Naive thymus-derived CD4-positive, alpha-beta T cell (primary cell): Measurements from ENCODE around the gene PANX2. TPM values are rescaled to one million over a fixed set of nuclear protein-coding genes. Genes with fewer than 3 reads are reported as not detected.

ENCODE experiments used
- ATAC-seq: fragments of 150-1000 bp; cut with Tn5 transposase; 2 replicates; pipeline ENCODE4 v1.10.0; 2021; ENCODE audit warnings: mild to moderate bottlenecking, moderate library complexity
- CTCF ChIA-PET: fragments of 350-600 bp; sonication (Branson Sonifier 250); formaldehyde crosslinking; loops from one replicate; lab custom pipeline; 2021; ENCODE audit warnings: antibody characterized with exemption; lab: Charles Lee
- POLR2A ChIA-PET: fragments of 350-600 bp; sonication (Branson Sonifier 250); formaldehyde crosslinking; loops from one replicate; lab custom pipeline; 2021; ENCODE audit warnings: antibody characterized with exemption, inconsistent platforms; lab: Charles Lee
- DNase-seq, 9 donors: peaks; one replicate each; pipeline versions ENCODE4 v3.0.0 to v3.0.0-alpha.2; 2020 to 2022; ENCODE audit warnings: mixed read lengths in 1 of 9
- H3K27ac ChIP-seq: one replicate; pipeline ENCODE4 v1.7.0; 2013; ENCODE audit warnings: mild to moderate bottlenecking, low read depth, low read length, moderate library complexity
- H3K27me3 ChIP-seq, 2 donors: one replicate each; pipeline ENCODE4 v1.7.0; 2013; ENCODE audit warnings: low read length in 2 of 2, mild to moderate bottlenecking in 2 of 2, moderate library complexity in 2 of 2; ENCODE audit not compliant: control insufficient read depth in 2 of 2, insufficient read depth in 2 of 2
- H3K36me3 ChIP-seq, 3 experiments: 1 replicate in 2 of 3; 2 replicates in 1 of 3; pipeline ENCODE4 v1.7.0; 2013; ENCODE audit warnings: low read length in 3 of 3, mild to moderate bottlenecking in 3 of 3, moderate library complexity in 1 of 3; ENCODE audit not compliant: insufficient read depth in 3 of 3, control insufficient read depth in 2 of 3
- H3K4me1 ChIP-seq, 2 donors: one replicate each; pipeline ENCODE4 v1.7.0; 2013; ENCODE audit warnings: low read length in 2 of 2, mild to moderate bottlenecking in 2 of 2, moderate library complexity in 1 of 2; ENCODE audit not compliant: control insufficient read depth in 2 of 2, insufficient read depth in 2 of 2
- H3K4me3 ChIP-seq: 2 replicates; pipeline ENCODE4 v1.7.0; 2013; ENCODE audit warnings: mild to moderate bottlenecking, low read length
- H3K9me3 ChIP-seq, 3 experiments: 1 replicate in 2 of 3; 2 replicates in 1 of 3; pipeline ENCODE4 v1.7.0; 2013; ENCODE audit warnings: low read length in 3 of 3; ENCODE audit not compliant: control insufficient read depth in 2 of 3
- H3K27ac Mint-ChIP-seq, 9 donors: one replicate each; pipeline ENCODE4 v1.8.0; 2020 to 2022; ENCODE audit warnings: mixed read lengths in 9 of 9, mild to moderate bottlenecking in 8 of 9, moderate library complexity in 5 of 9, inconsistent platforms in 2 of 9
- H3K27me3 Mint-ChIP-seq, 5 donors: one replicate each; pipeline ENCODE4 v1.8.0; 2021 to 2022; ENCODE audit warnings: mixed read lengths in 5 of 5, mild to moderate bottlenecking in 1 of 5
- H3K36me3 Mint-ChIP-seq, 5 donors: one replicate each; pipeline ENCODE4 v1.8.0; 2020 to 2022; ENCODE audit warnings: mixed read lengths in 5 of 5, mild to moderate bottlenecking in 3 of 5, inconsistent platforms in 1 of 5
- H3K4me1 Mint-ChIP-seq, 7 donors: one replicate each; pipeline ENCODE4 v1.8.0; 2020 to 2022; ENCODE audit warnings: mixed read lengths in 7 of 7, mild to moderate bottlenecking in 3 of 7, inconsistent platforms in 1 of 7
- H3K4me3 Mint-ChIP-seq, 10 donors: one replicate each; pipeline ENCODE4 v1.8.0; 2020 to 2022; ENCODE audit warnings: mild to moderate bottlenecking in 10 of 10, mixed read lengths in 10 of 10, moderate library complexity in 6 of 10, inconsistent platforms in 2 of 10
- H3K9me3 Mint-ChIP-seq, 11 donors: one replicate each; pipeline ENCODE4 v1.8.0; 2020 to 2022; ENCODE audit warnings: mixed read lengths in 11 of 11, mild to moderate bottlenecking in 4 of 11, inconsistent platforms in 1 of 11, moderate library complexity in 1 of 11
- intact Hi-C, 2 donors: fragments of 100-400 bp; cut with micrococcal nuclease; formaldehyde crosslinking; loops; one replicate each; pipeline ENCODE4 v1.15.1; 2023
- polyA plus RNA-seq, 2 donors: library from polyadenylated mRNA; unstranded; fragments of 300-500 nt; fragmentation: Illumina TruSeq; gene quantifications; one replicate each; pipeline ENCODE4 v1.2.3, GENCODE V29; 2021
- total RNA-seq, 6 experiments: library from RNA in 5 of 6; stranded (reverse) in 5 of 6; gene quantifications; 1 replicate in 5 of 6; 2 replicates in 1 of 6; pipeline ENCODE4 v1.2.3 and lab custom pipeline; 2021 to 2026

PANX2 gene
- total and polyA plus RNA-seq, 7 experiments from 2014 or later: 0.27 to 2.0 (median 0.66) TPM; not detected in 4

DNA sequence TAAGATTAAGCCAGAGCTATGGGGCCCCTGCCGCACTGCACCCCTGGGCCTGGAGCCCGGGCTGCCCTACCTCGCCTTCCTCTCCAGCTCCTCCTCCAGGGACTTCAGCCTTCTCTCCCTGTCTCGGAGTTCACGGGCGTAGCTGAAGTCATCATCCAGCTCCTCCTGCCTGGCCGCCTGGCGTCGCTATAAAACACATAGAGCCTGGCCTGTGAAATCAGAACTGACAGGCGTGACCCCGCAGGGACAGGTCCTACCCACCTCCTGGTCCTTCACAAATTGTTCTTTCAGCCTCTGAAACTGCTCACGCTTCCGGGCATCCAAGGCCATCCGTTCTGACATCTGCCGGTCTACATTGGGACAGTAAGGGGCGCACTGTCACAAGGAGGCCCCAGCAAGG is 53.5 kb downstream of the PANX2 start:
- ChIA-PET POLR2A (interaction anchor here (0.8 kb wide), 1 partner anchor 37 kb away, joined by 3 read pairs; no protein-coding TSS in a partner anchor), CTCF (no interaction called here)
- intact Hi-C loops: no loop called here
- no peaks in the 10 kb centered on the region for H3K9me3 Mint-ChIP-seq
- Histone ChIP-seq H3K9me3 (no peaks in the 10 kb centered on the region), H3K36me3 (peaks cover 7 to 95% (median 34%) of the 10 kb centered on the region in 3 experiments), H3K27ac (no peak overlapping the region), H3K27me3 (no peaks in the 10 kb centered on the region), H3K4me1 (no peaks in the 10 kb centered on the region), H3K4me3 (no peak overlapping the region)
- ATAC-seq: no peak
- DNase-seq: no peak
- no peaks in the 10 kb centered on the region for H3K27me3 Mint-ChIP-seq
- no peak overlapping the region for H3K4me3 Mint-ChIP-seq
- H3K36me3 Mint-ChIP-seq: peaks cover 0 to 22% (median 4%) of the 10 kb centered on the region in 5 donors
- H3K27ac Mint-ChIP-seq: peak overlapping the region in 2 of 9 donors; percentile 32 to 37
- H3K4me1 Mint-ChIP-seq: peaks cover 0 to 7% (median 0%) of the 10 kb centered on the region in 7 donors

DNA sequence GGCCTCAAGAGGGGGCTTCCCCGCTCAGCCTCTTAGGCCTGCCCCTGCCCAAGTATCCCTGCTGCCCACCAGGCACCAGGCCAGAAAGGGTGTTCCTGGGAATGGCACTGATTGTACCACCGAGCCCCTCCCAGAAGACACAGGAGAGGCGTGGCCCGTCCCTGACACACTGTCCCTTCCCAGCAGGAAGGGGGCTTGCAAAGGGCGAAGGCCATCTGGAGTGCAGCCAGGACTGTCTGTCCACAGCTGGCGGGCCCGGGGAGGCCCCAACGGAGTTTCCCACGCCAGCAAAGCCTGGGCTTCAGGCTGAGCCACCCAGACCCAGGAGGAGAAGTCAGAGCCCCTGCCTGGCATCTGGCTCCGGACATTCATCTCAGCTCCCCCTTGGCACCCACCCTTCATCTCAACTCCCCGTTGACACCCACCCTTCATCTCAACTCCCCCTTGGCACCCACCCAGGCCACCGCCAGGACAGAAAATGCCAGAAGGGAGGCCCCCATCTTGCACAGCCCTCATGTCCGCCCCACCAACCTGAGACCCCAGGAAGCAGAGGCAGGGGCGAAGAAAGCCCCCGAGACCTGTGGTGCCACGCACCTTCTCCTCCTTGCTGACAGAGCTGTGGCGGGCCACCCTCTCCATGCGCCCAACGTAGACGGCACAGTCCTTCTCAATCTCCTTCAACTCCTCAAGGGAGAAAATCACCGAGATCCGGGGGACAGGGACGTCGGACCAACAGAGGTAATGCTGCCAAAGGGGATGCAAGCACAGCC is 54.9 kb downstream of the PANX2 start:
- H3K4me1 ChIP-seq: no peaks in the 10 kb centered on the region
- H3K27me3 ChIP-seq: no peaks in the 10 kb centered on the region
- no peaks in the 10 kb centered on the region for H3K9me3 ChIP-seq
- ChIA-PET CTCF (no interaction called here), POLR2A (no interaction called here)
- Mint-ChIP-seq H3K27me3 (no peaks in the 10 kb centered on the region), H3K9me3 (no peaks in the 10 kb centered on the region), H3K27ac (peak overlapping the region in 1 of 9 donors; percentile 65), H3K36me3 (peaks cover 0 to 30% (median 8%) of the 10 kb centered on the region in 5 donors), H3K4me3 (no peak overlapping the region), H3K4me1 (peaks cover 0 to 7% (median 0%) of the 10 kb centered on the region in 7 donors)
- H3K4me3 ChIP-seq: no peak overlapping the region
- peaks cover 7 to 92% (median 38%) of the 10 kb centered on the region in 3 experiments for H3K36me3 ChIP-seq
- DNase-seq: no peak
- ATAC-seq: no peak
- intact Hi-C loops: no loop called here
- no peak overlapping the region for H3K27ac ChIP-seq

DNA sequence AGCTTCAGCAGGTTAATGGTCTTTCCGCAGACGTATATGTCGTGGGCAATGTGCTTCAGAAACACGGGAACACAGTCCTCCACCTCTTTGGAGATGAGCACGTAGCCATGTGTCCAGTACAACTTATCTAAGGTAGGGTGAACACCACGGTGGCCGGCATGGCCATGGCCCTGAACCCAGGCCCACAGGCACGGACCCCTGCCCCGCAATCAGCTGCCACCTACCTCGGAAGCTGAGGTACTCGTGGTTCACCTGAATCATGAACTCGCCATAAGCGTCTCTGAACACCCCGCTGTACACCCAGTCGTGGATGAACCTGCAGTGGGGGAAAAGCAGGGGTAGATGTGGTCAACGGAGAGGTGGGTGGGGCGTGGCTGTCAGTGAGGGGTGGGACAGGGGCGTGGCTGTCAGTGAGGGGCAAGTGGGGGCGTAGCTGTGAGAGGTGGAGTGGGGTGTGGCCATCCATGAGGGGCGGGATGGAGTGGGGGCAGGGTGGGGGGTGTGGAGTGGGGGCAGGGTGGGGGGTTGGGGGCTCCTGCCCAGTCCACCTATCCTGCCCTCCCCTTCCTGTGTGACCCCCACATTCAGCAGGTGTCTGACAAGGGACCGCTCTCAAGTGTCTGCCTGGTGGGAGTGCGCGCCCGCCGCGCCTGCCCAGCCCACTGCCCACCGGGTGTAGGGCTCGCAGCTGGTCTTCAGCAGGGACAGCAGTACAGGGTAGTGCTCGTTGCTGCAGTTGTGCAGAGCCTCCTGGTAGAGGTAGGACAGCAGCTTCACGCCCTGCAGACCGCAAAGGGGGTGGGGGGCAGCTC is 55.7 kb downstream of the PANX2 start:
- no peak overlapping the region for H3K4me3 ChIP-seq
- no peaks in the 10 kb centered on the region for H3K9me3 Mint-ChIP-seq
- DNase-seq (no peak), ATAC-seq (no peak)
- no peak overlapping the region for H3K4me3 Mint-ChIP-seq
- H3K4me1 Mint-ChIP-seq: peaks cover 0 to 7% (median 0%) of the 10 kb centered on the region in 7 donors
- no peaks in the 10 kb centered on the region for H3K27me3 Mint-ChIP-seq
- H3K36me3 Mint-ChIP-seq: peaks cover 0 to 30% (median 8%) of the 10 kb centered on the region in 5 donors
- H3K27ac Mint-ChIP-seq: no peak overlapping the region
- H3K36me3 ChIP-seq: peaks cover 7 to 86% (median 34%) of the 10 kb centered on the region in 3 experiments
- POLR2A ChIA-PET: no interaction called here
- CTCF ChIA-PET: interaction anchor here (0.6 to 1.0 kb wide), 2 partner anchors 11 to 265 kb away, joined by 3 read pairs; no protein-coding TSS in a partner anchor
- no peak overlapping the region for H3K27ac ChIP-seq
- no peaks in the 10 kb centered on the region for H3K27me3 ChIP-seq
- intact Hi-C loops: no loop called here
- no peaks in the 10 kb centered on the region for H3K4me1 ChIP-seq
- no peaks in the 10 kb centered on the region for H3K9me3 ChIP-seq

DNA sequence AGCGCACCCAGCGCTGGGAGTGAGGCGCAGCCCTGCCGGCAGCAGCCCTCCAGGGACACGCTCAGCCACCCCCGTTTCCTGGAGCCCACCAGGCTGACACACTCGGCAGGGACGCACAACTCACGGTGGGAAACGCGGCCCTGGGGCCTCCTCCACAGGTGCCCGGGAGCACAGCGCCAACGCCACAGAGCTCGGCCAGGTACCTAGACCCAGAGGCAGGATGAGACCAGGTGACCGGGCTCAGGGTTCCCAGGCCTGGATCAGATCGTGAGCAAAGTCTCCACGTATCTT is 56.3 kb downstream of the PANX2 start:
- H3K27me3 ChIP-seq: no peaks in the 10 kb centered on the region
- H3K4me3 ChIP-seq: no peak overlapping the region
- H3K36me3 ChIP-seq: peaks cover 5 to 81% (median 34%) of the 10 kb centered on the region in 3 experiments
- Mint-ChIP-seq H3K4me1 (peaks cover 0 to 7% (median 0%) of the 10 kb centered on the region in 7 donors), H3K9me3 (no peaks in the 10 kb centered on the region), H3K27me3 (no peaks in the 10 kb centered on the region), H3K4me3 (no peak overlapping the region), H3K27ac (no peak overlapping the region), H3K36me3 (peaks cover 0 to 30% (median 8%) of the 10 kb centered on the region in 5 donors)
- H3K9me3 ChIP-seq: no peaks in the 10 kb centered on the region
- no peak for DNase-seq
- CTCF ChIA-PET: interaction anchor here (0.9 to 1.0 kb wide), 2 partner anchors 12 to 16 kb away, joined by 3 read pairs; no protein-coding TSS in a partner anchor
- POLR2A ChIA-PET: no interaction called here
- intact Hi-C loops: no loop called here
- H3K4me1 ChIP-seq: no peaks in the 10 kb centered on the region
- ATAC-seq: no peak
- no peak overlapping the region for H3K27ac ChIP-seq

DNA sequence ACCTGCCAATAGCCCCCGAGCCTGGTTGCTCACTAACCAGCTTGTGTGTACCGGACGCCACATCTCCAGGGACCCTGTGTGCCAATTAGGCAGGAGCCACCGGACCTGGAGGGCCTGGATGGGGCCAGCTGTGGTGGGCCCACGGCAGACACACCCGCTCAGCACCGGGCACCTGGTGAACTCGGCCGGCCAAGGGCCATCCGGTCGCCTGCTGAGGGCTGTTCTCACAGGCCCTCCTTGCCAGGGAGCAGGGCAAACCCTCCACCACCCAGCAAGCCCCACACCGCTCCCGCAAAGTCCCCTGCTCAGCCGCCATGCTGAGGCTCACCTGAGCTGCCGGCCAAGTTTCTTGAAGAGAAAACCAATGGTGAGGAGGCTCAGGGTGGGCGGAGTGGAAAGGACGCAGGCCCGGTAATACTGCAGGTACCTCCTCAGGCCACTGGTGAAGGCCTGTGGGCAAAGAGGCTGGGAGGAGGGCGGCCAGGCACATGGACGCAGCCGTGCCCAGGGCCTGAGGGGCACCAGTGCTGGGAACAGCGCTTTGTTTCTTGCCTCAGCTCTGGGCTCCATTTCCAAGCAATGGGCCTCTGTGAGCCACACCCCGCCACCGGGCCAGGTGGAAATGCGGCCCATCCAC is 57.2 kb downstream of the PANX2 start:
- ChIA-PET CTCF (interaction anchor here (0.9 kb wide), 1 partner anchor 16 kb away, joined by 3 read pairs; no protein-coding TSS in a partner anchor), POLR2A (interaction anchor here (0.6 kb wide), 1 partner anchor 91 kb away, joined by 3 read pairs; no protein-coding TSS in a partner anchor)
- DNase-seq (no peak), ATAC-seq (no peak)
- Mint-ChIP-seq H3K27me3 (no peaks in the 10 kb centered on the region), H3K4me1 (peaks cover 0 to 8% (median 0%) of the 10 kb centered on the region in 7 donors), H3K27ac (no peak overlapping the region), H3K4me3 (no peak overlapping the region), H3K36me3 (peaks cover 0 to 32% (median 8%) of the 10 kb centered on the region in 5 donors), H3K9me3 (no peaks in the 10 kb centered on the region)
- Histone ChIP-seq H3K27me3 (no peaks in the 10 kb centered on the region), H3K27ac (no peak overlapping the region), H3K9me3 (no peaks in the 10 kb centered on the region), H3K4me3 (no peak overlapping the region), H3K36me3 (peaks cover 0 to 79% (median 33%) of the 10 kb centered on the region in 3 experiments), H3K4me1 (no peaks in the 10 kb centered on the region)
- intact Hi-C loops: no loop called here

DNA sequence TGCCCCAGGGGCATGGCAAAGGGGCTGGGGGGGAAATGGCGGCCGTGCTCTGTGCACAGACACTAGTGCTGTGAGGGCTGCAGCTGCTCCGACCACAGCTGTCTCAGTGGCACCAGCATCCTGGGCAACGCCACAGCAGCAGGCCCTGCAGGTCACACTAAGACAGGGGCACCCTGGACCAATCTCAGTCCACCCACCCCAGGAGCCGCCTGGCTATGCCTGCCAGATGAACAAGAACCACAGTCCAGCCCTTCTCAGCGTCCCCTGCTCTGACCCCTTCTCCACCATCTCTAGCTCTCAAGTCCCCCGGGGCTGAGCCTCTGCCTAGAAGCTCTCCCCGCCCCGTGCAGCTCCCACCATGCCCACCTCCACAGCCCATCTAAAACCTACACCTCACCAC is 57.8 kb downstream of the PANX2 start:
- Histone ChIP-seq H3K4me3 (no peak overlapping the region), H3K36me3 (peaks cover 0 to 79% (median 27%) of the 10 kb centered on the region in 3 experiments), H3K9me3 (no peaks in the 10 kb centered on the region), H3K27me3 (no peaks in the 10 kb centered on the region), H3K4me1 (no peaks in the 10 kb centered on the region), H3K27ac (no peak overlapping the region)
- DNase-seq (no peak), ATAC-seq (no peak)
- H3K4me1 Mint-ChIP-seq: peaks cover 0 to 10% (median 0%) of the 10 kb centered on the region in 7 donors
- H3K9me3 Mint-ChIP-seq: no peaks in the 10 kb centered on the region
- peak overlapping the region in 1 of 10 donors; percentile 16 for H3K4me3 Mint-ChIP-seq
- H3K27ac Mint-ChIP-seq: no peak overlapping the region
- CTCF ChIA-PET: no interaction called here
- intact Hi-C loops: no loop called here
- POLR2A ChIA-PET: no interaction called here
- no peaks in the 10 kb centered on the region for H3K27me3 Mint-ChIP-seq
- H3K36me3 Mint-ChIP-seq: peaks cover 0 to 29% (median 5%) of the 10 kb centered on the region in 5 donors
